ENCODE measurements around the gene RPRD1A.
A peak's percentile ranks its signal among the peaks of the same experiment; 100 is the strongest.
"Not testable (repeated sequence)": the region's sequence is repeated elsewhere in the genome, so short reads cannot be mapped to it uniquely, and the experiment has no call there.

The RPRD1A gene

DNA sequence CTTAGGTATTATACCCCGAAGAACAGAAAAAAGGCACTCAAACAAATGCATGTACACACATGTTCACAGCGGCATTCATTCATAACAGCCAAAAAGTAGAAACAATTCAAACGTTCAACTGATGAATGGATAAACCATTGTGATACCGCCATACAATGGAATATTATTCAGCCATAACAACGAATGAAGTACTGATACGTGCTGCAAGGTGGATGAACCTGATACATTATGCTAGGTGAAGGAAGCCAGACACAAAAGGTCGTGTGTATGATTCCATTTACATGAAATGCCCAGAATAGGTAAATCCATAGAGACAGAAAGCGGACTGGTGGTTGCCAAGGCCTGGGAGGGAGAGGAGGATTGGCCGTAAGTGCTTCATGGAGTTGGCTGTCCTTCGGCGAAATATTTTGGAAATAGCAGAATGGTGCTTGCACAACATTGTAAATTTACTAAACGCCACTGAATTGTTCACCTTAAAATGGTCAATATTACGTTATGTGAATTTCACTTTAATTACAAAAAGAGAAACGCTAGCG is 95.6 kb downstream of the RPRD1A start:
- H3K27me3 ChIP-seq (ENCODE audit: low read length) = no peaks in the 10 kb centered on the region
- no peaks in the 10 kb centered on the region for H3K9me2 ChIP-seq (replicated peaks; ENCODE audit: insufficient read depth, low read length)
- TF ChIP-seq, protein P1, sequence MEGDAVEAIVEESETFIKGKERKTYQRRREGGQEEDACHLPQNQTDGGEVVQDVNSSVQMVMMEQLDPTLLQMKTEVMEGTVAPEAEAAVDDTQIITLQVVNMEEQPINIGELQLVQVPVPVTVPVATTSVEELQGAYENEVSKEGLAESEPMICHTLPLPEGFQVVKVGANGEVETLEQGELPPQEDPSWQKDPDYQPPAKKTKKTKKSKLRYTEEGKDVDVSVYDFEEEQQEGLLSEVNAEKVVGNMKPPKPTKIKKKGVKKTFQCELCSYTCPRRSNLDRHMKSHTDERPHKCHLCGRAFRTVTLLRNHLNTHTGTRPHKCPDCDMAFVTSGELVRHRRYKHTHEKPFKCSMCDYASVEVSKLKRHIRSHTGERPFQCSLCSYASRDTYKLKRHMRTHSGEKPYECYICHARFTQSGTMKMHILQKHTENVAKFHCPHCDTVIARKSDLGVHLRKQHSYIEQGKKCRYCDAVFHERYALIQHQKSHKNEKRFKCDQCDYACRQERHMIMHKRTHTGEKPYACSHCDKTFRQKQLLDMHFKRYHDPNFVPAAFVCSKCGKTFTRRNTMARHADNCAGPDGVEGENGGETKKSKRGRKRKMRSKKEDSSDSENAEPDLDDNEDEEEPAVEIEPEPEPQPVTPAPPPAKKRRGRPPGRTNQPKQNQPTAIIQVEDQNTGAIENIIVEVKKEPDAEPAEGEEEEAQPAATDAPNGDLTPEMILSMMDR (IDR thresholded peaks at IDR 0.05; ENCODE audit: insufficient read depth, low read length, poor library complexity, severe bottlenecking) = no peak
- TF ChIP-seq EZH2phosphoT487 (conservative IDR thresholded peaks at IDR 0.05; ENCODE audit: low read length) = no peak
- peaks cover 15% of the 10 kb centered on the region; the same call in 1 of the 2 replicates for H3K36me3 ChIP-seq (ENCODE audit: low read length)
- peaks cover 17% of the 10 kb centered on the region for H3K79me2 ChIP-seq (ENCODE audit: insufficient read depth, low read length)
- H3K27ac ChIP-seq (ENCODE audit: low read depth, low read length) = peak overlapping the region; percentile 73
- no peaks in the 10 kb centered on the region for H4K20me1 ChIP-seq (ENCODE audit: low read depth, low read length)
- H3F3A ChIP-seq (ENCODE audit: insufficient read depth) = no peaks in the 10 kb centered on the region
- peak overlapping the region; percentile 80 for H2AFZ ChIP-seq (ENCODE audit: low read depth, low read length, severe bottlenecking)
- peak overlapping the region; percentile 57 for H3K4me2 ChIP-seq (ENCODE audit: low read depth, low read length, poor library complexity, severe bottlenecking)
- no peaks in the 10 kb centered on the region for H3K9me3 ChIP-seq (ENCODE audit: insufficient read depth, low read length)
- H3K9ac ChIP-seq (ENCODE audit: low read length) = peak overlapping the region; percentile 84
- peak overlapping the region; percentile 95 for H3K4me3 ChIP-seq (ENCODE audit: insufficient read depth, low read length, poor library complexity, severe bottlenecking)

DNA sequence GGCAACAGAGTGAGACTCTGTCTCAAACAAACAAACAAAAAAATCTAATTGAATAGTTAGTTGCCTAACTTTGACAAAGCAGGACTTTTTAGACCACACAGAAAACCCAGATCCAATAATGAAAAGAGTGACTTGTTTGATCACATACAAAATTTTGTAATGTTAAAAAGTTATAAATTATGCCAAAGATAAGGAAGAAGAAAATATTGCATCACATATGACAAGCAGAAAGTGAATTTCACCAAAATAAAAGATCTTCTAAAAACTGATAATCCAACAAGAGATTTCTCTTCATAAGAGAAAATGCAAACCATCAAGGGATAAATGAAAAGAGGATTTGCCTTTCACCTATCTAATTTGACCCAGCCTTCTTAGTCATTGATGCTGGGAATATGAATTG is 97.7 kb downstream of the RPRD1A start:
- Histone ChIP-seq H3K27me3 (ENCODE audit: low read length) (no peaks in the 10 kb centered on the region), H3K9me2 (replicated peaks; ENCODE audit: insufficient read depth, low read length) (no peaks in the 10 kb centered on the region), H3F3A (ENCODE audit: insufficient read depth) (no peaks in the 10 kb centered on the region), H4K20me1 (ENCODE audit: low read depth, low read length) (no peaks in the 10 kb centered on the region), H3K27ac (ENCODE audit: low read depth, low read length) (no peak overlapping the region), H3K4me2 (ENCODE audit: low read depth, low read length, poor library complexity, severe bottlenecking) (no peak overlapping the region), H3K4me3 (ENCODE audit: insufficient read depth, low read length, poor library complexity, severe bottlenecking) (no peak overlapping the region), H3K9me3 (ENCODE audit: insufficient read depth, low read length) (no peaks in the 10 kb centered on the region), H3K36me3 (ENCODE audit: low read length) (0 out of 2 replicates have a peak, but pooled peaks cover under 1% of the 10 kb centered on the region), H2AFZ (ENCODE audit: low read depth, low read length, severe bottlenecking) (no peak overlapping the region), H3K79me2 (ENCODE audit: insufficient read depth, low read length) (peaks cover 17% of the 10 kb centered on the region), H3K9ac (ENCODE audit: low read length) (no peak overlapping the region)
- no peak for TF ChIP-seq EZH2phosphoT487 (conservative IDR thresholded peaks at IDR 0.05; ENCODE audit: low read length)
- TF ChIP-seq, protein P1 (IDR thresholded peaks at IDR 0.05; ENCODE audit: insufficient read depth, low read length, poor library complexity, severe bottlenecking) = no peak

DNA sequence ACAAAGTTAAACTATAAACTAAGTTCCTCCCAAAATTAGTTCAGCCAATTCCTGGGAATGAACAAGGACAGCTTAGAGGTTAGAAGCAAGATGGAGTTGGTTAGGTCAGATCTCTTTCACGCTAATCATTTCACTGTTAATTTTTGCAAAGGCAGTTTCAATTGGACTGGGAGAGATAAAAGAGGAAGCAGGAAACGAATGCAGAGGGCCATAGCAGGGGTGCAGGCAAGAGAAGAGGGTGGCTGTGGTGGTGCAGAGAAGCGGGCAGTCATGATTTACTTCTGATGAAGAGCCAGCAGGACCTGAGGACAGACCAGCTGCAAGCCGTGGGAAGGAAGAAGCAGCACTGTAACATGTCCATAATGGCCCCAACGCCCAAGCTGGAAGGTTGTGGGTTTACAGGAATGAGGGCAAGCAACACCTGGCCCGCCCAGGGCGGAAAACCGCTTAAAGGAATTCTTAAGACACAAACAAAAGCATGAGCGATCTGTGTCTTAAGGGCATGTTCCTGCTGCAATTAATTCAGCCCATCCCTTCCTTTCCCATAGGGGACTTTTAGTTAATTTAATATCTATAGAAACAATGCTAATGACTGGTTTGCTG is 99.0 kb downstream of the RPRD1A start:
- H3K9me3 ChIP-seq (ENCODE audit: insufficient read depth, low read length) = no peaks in the 10 kb centered on the region
- no peaks in the 10 kb centered on the region for H3K9me2 ChIP-seq (replicated peaks; ENCODE audit: insufficient read depth, low read length)
- H3K79me2 ChIP-seq (ENCODE audit: insufficient read depth, low read length) = peaks cover 8% of the 10 kb centered on the region
- H3K27ac ChIP-seq (ENCODE audit: low read depth, low read length) = no peak overlapping the region
- H3K27me3 ChIP-seq (ENCODE audit: low read length) = no peaks in the 10 kb centered on the region
- H4K20me1 ChIP-seq (ENCODE audit: low read depth, low read length) = no peaks in the 10 kb centered on the region
- no peaks in the 10 kb centered on the region for H3K36me3 ChIP-seq (ENCODE audit: low read length)
- no peak overlapping the region for H3K4me3 ChIP-seq (ENCODE audit: insufficient read depth, low read length, poor library complexity, severe bottlenecking)
- TF ChIP-seq, protein P1 (IDR thresholded peaks at IDR 0.05; ENCODE audit: insufficient read depth, low read length, poor library complexity, severe bottlenecking) = no peak
- no peak for TF ChIP-seq EZH2phosphoT487 (conservative IDR thresholded peaks at IDR 0.05; ENCODE audit: low read length)
- H3K9ac ChIP-seq (ENCODE audit: low read length) = no peak overlapping the region
- H3K4me2 ChIP-seq (ENCODE audit: low read depth, low read length, poor library complexity, severe bottlenecking) = no peak overlapping the region
- H2AFZ ChIP-seq (ENCODE audit: low read depth, low read length, severe bottlenecking) = no peak overlapping the region
- H3F3A ChIP-seq (ENCODE audit: insufficient read depth) = no peaks in the 10 kb centered on the region

DNA sequence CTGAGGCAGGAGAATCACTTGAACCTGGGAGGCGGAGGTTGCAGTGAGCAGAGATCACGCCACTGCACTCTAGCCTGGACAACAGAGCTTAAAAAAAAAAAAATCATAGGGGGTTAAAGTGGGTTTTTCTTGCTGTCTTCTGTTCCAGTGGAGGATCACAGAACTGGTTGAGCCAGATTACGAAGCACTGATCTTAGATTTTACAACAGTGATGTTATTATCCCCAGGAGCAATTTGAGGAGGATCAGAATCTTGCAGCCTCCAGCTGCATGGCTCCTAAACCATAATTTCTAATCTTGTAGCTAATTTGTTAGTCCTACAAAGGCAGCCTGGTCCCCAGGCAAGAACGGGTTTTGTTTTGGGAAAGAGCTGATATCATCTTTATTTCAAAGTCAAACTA is 99.5 kb downstream of the RPRD1A start:
- H3K4me3 ChIP-seq (ENCODE audit: insufficient read depth, low read length, poor library complexity, severe bottlenecking); H3K9me2 ChIP-seq (replicated peaks; ENCODE audit: insufficient read depth, low read length); H4K20me1 ChIP-seq (ENCODE audit: low read depth, low read length); H3K4me2 ChIP-seq (ENCODE audit: low read depth, low read length, poor library complexity, severe bottlenecking); H3K36me3 ChIP-seq (ENCODE audit: low read length); H3K27ac ChIP-seq (ENCODE audit: low read depth, low read length); H3K27me3 ChIP-seq (ENCODE audit: low read length); H3K79me2 ChIP-seq (ENCODE audit: insufficient read depth, low read length); H2AFZ ChIP-seq (ENCODE audit: low read depth, low read length, severe bottlenecking); H3K9me3 ChIP-seq (ENCODE audit: insufficient read depth, low read length); H3F3A ChIP-seq (ENCODE audit: insufficient read depth); H3K9ac ChIP-seq (ENCODE audit: low read length): not testable (repeated sequence)
